Measurements from ENCODE around the gene MFSD12.

DNA sequence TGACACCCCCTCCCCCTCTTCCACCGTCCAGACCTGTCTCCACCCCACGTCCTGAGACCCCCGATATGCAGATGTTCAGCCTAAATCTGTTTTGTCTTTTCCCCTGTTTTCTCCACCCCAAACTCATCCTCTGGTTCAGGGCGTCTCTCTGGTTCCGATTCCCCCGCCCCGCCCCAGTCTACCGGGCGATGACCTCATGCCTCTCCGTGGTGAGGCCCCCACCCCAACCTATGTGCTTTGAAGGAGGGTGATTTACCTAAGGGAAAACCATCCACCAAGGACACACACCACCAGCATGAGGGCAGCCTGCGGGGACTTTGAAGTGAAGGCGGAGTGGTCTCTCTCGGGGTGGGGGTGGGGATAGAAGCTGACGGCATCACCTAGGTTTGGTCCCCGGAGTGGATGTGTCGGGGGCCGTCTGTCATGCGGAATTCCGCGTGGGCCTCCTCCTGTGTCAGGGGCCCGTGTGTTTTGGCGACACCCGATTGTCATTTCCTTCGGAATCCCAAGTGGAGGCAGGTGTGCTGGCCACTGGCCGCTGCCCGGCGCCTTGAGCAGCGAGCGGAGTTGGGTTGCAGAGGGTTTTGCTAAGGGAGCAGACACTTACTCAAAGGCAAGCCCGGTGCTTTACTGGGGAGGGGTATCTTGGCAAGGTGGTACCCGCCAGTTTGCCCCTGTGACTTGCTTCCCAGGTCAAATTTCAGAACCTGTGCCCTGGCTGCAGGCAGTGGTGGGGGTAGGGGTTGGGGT is 49.8 kb downstream of the MFSD12 start:
- no peak for TF ChIP-seq POLR2AphosphoS5 (IDR thresholded peaks at IDR 0.05; ENCODE audit: low read depth, low read length)
- TF ChIP-seq, protein P1, sequence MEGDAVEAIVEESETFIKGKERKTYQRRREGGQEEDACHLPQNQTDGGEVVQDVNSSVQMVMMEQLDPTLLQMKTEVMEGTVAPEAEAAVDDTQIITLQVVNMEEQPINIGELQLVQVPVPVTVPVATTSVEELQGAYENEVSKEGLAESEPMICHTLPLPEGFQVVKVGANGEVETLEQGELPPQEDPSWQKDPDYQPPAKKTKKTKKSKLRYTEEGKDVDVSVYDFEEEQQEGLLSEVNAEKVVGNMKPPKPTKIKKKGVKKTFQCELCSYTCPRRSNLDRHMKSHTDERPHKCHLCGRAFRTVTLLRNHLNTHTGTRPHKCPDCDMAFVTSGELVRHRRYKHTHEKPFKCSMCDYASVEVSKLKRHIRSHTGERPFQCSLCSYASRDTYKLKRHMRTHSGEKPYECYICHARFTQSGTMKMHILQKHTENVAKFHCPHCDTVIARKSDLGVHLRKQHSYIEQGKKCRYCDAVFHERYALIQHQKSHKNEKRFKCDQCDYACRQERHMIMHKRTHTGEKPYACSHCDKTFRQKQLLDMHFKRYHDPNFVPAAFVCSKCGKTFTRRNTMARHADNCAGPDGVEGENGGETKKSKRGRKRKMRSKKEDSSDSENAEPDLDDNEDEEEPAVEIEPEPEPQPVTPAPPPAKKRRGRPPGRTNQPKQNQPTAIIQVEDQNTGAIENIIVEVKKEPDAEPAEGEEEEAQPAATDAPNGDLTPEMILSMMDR (IDR thresholded peaks at IDR 0.05 in 2 of 3, conservative IDR thresholded peaks at IDR 0.05 in 1 of 3; ENCODE audit: borderline replicate concordance in 1 of 3, insufficient read depth in 1 of 3, low read depth in 2 of 3, low read length in 2 of 3) = no peak
- TF ChIP-seq SRF (IDR thresholded peaks at IDR 0.05; ENCODE audit: low read depth) = no peak
- no peak for TF ChIP-seq EGR1 (IDR thresholded peaks at IDR 0.05; ENCODE audit: low read depth)
- no peak for TF ChIP-seq POLR2A (IDR thresholded peaks at IDR 0.05; ENCODE audit: borderline replicate concordance, extremely low read depth, insufficient read depth, insufficient read length)
